ENCODE measurements around the gene TMEM135.
"Not testable (repeated sequence)": the region's sequence is repeated elsewhere in the genome, so short reads cannot be mapped to it uniquely, and the experiment has no call there.

Gene TMEM135

GRCh38 chr11:87076874-87077429 is 39.2 kb downstream of the TMEM135 start:
- no peak for DNase-seq (ENCODE audit: low read depth in 2 of 2)

GRCh38 chr11:87081358-87081757 is 43.6 kb downstream of the TMEM135 start:
- DNase-seq (ENCODE audit: low read depth in 2 of 2): no peak

DNA sequence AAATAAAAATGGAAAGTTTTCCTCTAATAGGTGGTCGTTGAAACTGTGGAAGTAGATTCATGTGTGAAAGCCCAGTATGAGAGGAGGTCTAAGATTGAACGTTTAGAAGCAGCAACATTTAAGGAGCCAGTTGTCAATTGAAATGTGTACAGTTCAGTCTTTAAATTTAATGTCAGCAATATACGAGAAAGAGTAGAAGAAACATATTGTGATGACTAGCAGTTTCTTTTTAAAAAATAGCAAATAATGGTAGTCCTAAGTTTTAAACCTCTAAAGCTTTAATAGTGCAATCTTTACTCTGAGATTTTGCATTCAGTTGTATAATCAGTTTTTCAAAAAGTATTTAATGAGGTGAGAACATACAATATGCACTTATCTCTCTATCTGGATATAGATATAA is 44.9 kb downstream of the TMEM135 start:
- DNase-seq (ENCODE audit: low read depth in 2 of 2): no peak

- no peak for DNase-seq (ENCODE audit: low read depth in 2 of 2)
Measured at GRCh38 chr11:87083029-87083428, 45.3 kb downstream of the TMEM135 start.

- DNase-seq (ENCODE audit: low read depth in 2 of 2): no peak
Measured at GRCh38 chr11:87092159-87092558, 54.4 kb downstream of the TMEM135 start.

- no peak for DNase-seq (ENCODE audit: low read depth in 2 of 2)
Measured at GRCh38 chr11:87092567-87092966, 54.8 kb downstream of the TMEM135 start.

GRCh38 chr11:87097582-87097981 is 59.8 kb downstream of the TMEM135 start:
- DNase-seq (ENCODE audit: low read depth in 2 of 2): peak; percentile 5 to 12

DNA sequence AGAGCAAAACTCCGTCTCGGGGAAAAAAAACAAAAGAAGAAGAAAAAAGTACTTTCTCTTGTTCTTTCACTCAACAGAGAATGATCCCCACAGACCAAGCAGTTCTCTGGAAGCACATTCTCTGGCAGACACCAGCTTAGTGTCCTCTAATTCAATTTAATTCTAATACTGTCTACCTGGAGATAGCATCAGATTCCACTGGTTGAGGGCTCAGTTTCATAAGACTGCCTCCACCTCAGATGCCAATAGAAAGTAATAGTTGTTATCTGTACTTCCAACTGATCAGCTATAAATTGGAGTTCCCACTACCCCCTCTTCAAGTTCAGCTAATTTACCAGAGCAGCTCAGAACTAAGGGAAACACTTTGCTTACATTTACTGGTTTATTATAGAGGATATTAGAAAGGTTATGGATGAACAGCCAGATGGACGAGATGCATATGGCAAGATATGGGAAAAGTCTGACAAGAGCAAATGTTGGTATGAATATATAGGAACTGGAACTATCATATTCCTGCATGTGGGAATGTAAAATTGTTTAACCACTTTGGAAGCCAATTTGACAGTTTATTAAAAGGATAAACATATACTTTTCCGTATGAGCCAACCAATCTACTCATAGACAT is 64.3 kb downstream of the TMEM135 start:
- DNase-seq (ENCODE audit: low read depth in 2 of 2): no peak

DNA sequence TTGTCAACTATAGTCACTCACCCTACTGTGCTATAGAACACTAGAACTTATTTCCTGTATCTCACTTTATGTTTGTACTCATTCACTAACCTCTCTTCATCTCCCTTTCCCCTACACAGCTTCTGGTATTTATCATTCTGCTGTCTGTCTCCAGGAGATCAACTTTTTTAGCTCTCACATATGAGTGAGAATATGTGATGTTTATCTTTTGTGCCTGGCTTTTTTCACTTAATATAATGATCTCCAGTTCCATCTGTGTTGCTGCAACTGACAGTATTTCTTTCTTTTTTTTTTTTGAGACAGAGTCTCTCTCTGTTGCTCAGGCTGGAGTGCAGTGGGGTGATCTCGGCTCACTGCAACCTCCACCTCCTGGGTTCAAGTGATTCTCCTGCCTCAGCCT is 68.1 kb downstream of the TMEM135 start:
- DNase-seq (ENCODE audit: low read depth in 2 of 2): not testable (repeated sequence)

DNA sequence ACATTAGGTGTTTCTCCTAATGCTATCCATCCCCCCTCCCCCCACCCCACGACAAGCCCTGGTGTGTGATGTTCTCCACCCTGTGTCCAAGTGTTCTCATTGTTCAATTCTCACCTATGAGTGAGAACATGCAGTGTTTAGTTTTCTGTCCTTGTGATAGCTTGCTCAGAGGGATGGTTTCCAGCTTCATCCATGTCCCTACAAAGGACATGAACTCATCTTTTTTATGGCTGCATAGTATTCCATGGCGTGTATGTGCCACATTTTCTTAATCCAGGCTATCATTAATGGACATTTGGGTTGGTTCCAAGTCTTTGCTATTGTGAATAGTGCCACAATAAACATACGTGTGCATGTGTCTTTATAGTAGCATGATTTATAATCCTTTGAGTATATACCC is 69.6 kb downstream of the TMEM135 start:
- not testable (repeated sequence) for DNase-seq (ENCODE audit: low read depth in 2 of 2)

DNA sequence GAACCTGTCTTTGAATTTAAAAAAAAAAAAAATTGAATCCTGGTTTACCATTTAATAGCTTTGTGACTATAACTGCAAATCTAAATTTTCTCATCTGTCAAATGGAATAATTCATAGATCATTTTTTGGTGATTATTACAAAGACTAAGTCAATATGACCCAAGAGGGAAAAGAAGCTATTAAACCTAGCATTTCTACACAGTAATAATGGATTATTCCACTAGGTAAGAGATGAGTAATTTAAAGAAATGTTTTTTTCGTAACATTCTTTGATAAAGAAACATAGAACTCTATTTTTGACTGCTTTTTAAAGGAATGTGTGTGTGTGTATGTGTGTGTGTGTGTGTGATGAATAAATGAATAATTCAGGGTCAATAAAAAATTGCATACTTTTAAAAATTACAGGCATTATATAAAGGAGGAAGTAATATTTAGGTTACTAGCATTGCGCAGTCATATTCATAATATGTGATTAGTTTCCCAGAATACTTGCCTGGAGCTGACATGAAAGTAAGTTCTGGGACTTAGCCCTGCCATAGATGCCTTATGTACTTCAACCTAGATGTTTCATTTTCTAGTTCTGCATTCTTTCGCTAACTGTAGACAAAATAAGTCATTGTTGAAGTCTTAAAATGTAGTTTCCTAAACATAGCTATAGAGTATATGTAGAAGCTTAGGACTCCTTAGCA is 72.9 kb downstream of the TMEM135 start:
- DNase-seq (ENCODE audit: low read depth in 2 of 2): no peak

DNA sequence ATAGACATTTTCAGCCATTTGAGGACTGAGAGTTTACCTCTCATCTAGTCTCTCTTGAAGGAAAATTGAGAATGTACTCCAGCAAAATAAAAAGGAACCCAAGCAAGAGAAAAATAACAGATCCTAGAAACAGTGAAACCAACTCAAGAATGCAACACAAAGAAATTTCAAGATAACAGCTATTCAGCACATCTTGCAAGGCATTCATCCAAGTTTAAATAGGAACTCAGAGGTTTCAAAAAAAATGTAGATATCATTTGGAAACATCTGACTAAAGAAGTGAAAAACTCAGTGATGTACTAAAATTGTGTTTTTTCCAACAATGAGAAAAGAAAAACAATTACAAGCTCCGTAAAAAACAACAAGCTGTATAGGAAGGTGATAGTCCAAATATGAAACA is 76.4 kb downstream of the TMEM135 start:
- DNase-seq (ENCODE audit: low read depth in 2 of 2): no peak

GRCh38 chr11:87116185-87116584 is 78.5 kb downstream of the TMEM135 start:
- no peak for DNase-seq (ENCODE audit: low read depth in 2 of 2)

GRCh38 chr11:87120937-87121336 is 83.2 kb downstream of the TMEM135 start:
- DNase-seq (ENCODE audit: low read depth in 2 of 2): no peak

DNA sequence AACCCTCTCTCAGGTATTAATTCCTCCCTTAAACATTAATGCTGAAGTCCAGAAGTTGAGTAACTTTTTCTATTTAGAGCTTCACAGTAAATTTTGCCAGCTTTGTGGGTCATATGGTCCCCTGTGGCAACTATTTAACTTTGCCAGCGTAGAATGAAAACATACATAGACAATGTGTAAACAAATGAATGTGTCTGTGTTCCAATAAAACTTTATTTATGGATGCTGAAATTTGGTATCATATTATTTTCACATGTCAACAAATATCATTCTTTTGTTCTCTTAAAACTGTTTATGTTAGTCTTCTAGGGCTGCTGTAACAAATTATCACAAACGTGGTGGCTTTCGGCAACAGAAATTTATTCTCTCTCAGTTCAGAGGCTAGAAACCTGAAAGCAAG is 85.1 kb downstream of the TMEM135 start:
- DNase-seq (ENCODE audit: low read depth in 2 of 2): no peak

- no peak for DNase-seq (ENCODE audit: low read depth in 2 of 2)
Measured at GRCh38 chr11:87125257-87125656, 87.5 kb downstream of the TMEM135 start.

DNA sequence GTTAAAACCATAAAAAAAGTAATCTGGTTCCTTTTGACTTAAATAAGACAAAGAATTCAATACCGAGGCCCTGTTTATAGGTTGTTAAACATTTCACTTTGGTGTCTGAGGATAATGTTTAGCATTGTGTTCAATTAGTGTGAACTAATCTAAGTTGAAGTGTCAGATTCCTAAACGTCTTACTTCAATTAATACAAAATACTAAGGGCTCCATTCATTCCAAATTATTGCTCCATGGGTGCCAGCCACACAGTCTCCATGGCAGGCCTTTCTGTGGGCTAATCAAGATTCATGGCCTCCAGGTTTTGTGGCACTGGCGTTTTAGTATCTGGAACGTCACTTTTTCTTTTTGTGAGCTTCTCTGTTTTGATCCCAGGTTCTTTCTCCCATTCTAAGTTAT is 89.4 kb downstream of the TMEM135 start:
- DNase-seq (ENCODE audit: low read depth in 2 of 2): no peak

DNA sequence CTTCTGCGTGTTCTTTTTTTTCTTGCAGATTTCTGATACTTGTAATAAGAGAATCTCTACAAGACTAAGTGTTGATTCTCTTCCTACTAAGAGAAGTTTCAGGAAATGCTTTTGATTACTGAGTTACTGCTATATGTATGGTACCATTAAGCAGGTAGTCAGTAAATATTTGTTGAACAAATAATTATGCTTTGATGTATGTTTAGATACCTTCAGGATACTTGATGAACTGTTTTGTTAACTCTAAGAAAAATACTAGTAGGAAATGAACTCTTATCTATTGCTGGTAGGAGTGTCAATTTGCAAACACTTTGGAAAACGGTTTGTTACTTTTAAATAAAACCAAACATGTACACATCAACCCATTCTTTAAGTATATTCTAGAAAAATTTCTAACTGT is 90.6 kb downstream of the TMEM135 start:
- no peak for DNase-seq (ENCODE audit: low read depth in 2 of 2)

GRCh38 chr11:87134524-87135106 is 96.9 kb downstream of the TMEM135 start:
- no peak for DNase-seq (ENCODE audit: low read depth in 2 of 2)

DNA sequence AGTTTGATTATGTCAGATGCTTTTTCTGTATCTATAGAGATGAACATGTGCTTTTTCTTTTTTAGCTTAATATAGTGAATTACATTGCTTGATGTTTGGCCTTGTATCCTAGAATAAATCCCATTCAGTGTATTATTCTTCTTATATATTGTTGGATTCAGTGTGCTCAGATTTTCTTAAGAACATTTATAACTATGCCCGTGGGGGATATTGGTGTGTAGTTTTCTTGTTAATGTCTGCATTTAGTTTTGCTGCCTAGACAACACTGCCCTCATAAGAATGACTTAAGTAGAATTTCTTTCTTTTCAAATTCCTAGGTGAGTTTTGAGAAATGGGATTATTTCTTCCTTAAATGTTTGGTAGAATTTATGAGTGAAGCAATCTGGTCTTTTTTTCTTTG is 98.5 kb downstream of the TMEM135 start:
- DNase-seq (ENCODE audit: low read depth in 2 of 2): no peak

- DNase-seq (ENCODE audit: low read depth in 2 of 2): no peak
Measured at GRCh38 chr11:87137711-87138110, 100.0 kb downstream of the TMEM135 start.

DNA sequence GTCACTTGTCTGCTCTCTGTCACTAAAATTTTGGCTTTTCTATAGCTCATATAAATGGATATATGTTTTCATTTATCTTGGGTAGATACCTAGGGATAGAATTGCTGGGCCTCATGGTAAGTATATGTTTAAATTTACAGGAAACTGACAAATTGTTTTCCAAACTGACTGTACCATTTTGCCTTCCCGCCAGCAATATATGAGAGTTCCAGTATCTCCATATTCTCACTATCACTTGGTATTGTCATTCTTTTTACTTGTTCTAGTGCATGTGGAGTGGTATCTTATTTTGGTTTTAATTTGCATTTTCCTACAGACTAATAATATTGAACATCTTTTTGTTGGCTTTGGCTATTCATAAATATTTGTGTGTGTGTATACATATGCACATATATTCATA is 101.7 kb downstream of the TMEM135 start:
- no peak for DNase-seq (ENCODE audit: low read depth in 2 of 2)

DNA sequence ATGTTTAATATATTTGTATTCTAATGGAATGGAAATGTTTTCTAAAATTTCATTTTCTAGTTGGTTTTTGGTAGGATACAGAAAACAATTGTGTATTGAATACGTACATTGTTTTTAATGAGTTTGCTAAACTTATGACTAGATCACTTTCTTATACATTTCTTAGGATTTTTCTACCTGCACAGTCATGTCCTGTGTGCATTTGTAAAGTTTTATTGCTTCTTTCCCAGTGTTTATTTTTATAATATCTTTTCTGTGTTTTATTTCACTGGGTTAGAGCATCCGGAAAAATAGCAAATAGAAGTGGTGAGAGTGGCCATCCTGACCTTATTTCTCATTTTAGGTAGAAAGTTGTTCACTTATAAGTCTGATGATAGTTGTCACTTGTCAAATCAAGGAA is 103.6 kb downstream of the TMEM135 start:
- DNase-seq (ENCODE audit: low read depth in 2 of 2): no peak

Data from stimulated activated CD8-positive, alpha-beta memory T cell treated with anti-CD3 and anti-CD28 coated beads, Interleukin-15, amount 100 ng/mL, for 48 hours (primary cell).